ENCODE data around the gene FAM83E.

FAM83E gene

GRCh38 chr19:48573163-48573505, 41.7 kb downstream of the FAM83E start:
- Histone ChIP-seq H3K36me3 (replicated peaks) (no peaks in the 10 kb centered on the region), H3K27ac (no peak overlapping the region), H3K27me3 (replicated peaks) (no peaks in the 10 kb centered on the region), H3K4me3 (ENCODE audit: low read depth, low read length) (no peak overlapping the region)
- DNase-seq: no peak
- in situ Hi-C loops (cut with HindIII; ENCODE audit: low pct_ligation_motif_present, low sequenced_read_pairs): no loop called here
- no peak for TF ChIP-seq CTCF (IDR thresholded peaks at IDR 0.05; ENCODE audit: low read depth, low read length, missing control alignments)

GRCh38 chr19:48571378-48572162, 43.3 kb downstream of the FAM83E start:
- no peak for TF ChIP-seq CTCF (IDR thresholded peaks at IDR 0.05; ENCODE audit: low read depth, low read length, missing control alignments)
- no peak overlapping the region for H3K4me3 ChIP-seq (ENCODE audit: low read depth, low read length)
- no peak overlapping the region for H3K27ac ChIP-seq
- in situ Hi-C loops (cut with HindIII; ENCODE audit: low pct_ligation_motif_present, low sequenced_read_pairs): no loop called here
- no peaks in the 10 kb centered on the region for H3K27me3 ChIP-seq (replicated peaks)
- DNase-seq: no peak
- no peaks in the 10 kb centered on the region for H3K36me3 ChIP-seq (replicated peaks)

GRCh38 chr19:48569814-48570213, 45.1 kb downstream of the FAM83E start:
- TF ChIP-seq CTCF (IDR thresholded peaks at IDR 0.05; ENCODE audit: low read depth, low read length, missing control alignments): no peak
- Histone ChIP-seq H3K4me3 (ENCODE audit: low read depth, low read length) (no peak overlapping the region), H3K27ac (no peak overlapping the region), H3K27me3 (replicated peaks) (no peaks in the 10 kb centered on the region), H3K36me3 (replicated peaks) (no peaks in the 10 kb centered on the region)
- no peak for DNase-seq
- in situ Hi-C loops (cut with HindIII; ENCODE audit: low pct_ligation_motif_present, low sequenced_read_pairs): no loop called here

- TF ChIP-seq CTCF (IDR thresholded peaks at IDR 0.05; ENCODE audit: low read depth, low read length, missing control alignments): no peak
- Histone ChIP-seq H3K36me3 (replicated peaks) (no peaks in the 10 kb centered on the region), H3K4me3 (ENCODE audit: low read depth, low read length) (peak overlapping the region; percentile 22), H3K27ac (no peak overlapping the region), H3K27me3 (replicated peaks) (no peaks in the 10 kb centered on the region)
- in situ Hi-C loops (cut with HindIII; ENCODE audit: low pct_ligation_motif_present, low sequenced_read_pairs): no loop called here
- DNase-seq: peak; percentile 70
Measured at GRCh38 chr19:48568345-48568886, 46.5 kb downstream of the FAM83E start.

GRCh38 chr19:48565090-48565489, 49.8 kb downstream of the FAM83E start:
- in situ Hi-C loops (cut with HindIII; ENCODE audit: low pct_ligation_motif_present, low sequenced_read_pairs): no loop called here
- Histone ChIP-seq H3K27me3 (replicated peaks) (no peaks in the 10 kb centered on the region), H3K4me3 (ENCODE audit: low read depth, low read length) (no peak overlapping the region), H3K36me3 (replicated peaks) (no peaks in the 10 kb centered on the region), H3K27ac (no peak overlapping the region)
- DNase-seq: peak; percentile 45
- no peak for TF ChIP-seq CTCF (IDR thresholded peaks at IDR 0.05; ENCODE audit: low read depth, low read length, missing control alignments)

Data from brain microvascular endothelial cell (primary cell).